Pancreas (tissue), 10 donors: Measurements from ENCODE around the gene PDLIM5. TPM values are rescaled to one million over a fixed set of nuclear protein-coding genes. Genes with fewer than 3 reads are reported as not detected.

ENCODE experiments used
- ATAC-seq, 4 donors: fragments of 200-7000 bp; cut with Tn5 transposase; one replicate each; pipeline versions ENCODE4 v1.8.0 to v1.9.1; 2020; ENCODE audit warnings: mild to moderate bottlenecking in 4 of 4, moderate library complexity in 4 of 4
- DNase-seq, 6 donors: peaks; one replicate each; pipeline ENCODE4 v3.0.0-alpha.2; 2020
- FAIRE-seq: peaks from 2 replicates; lab custom pipeline; 2012; peaks lifted over from hg19 to GRCh38; lab: Jason Lieb, UNC
- H3K27ac ChIP-seq, 4 donors: fragments of 200-600 bp; sonication (generic); 1 replicate in 3 of 4; 2 replicates in 1 of 4; pipeline versions ENCODE4 v1.5.0 to v1.8.0; 2020
- H3K27me3 ChIP-seq, 4 donors: fragments of 200-600 bp; one replicate each; pipeline ENCODE4 v1.8.0; 2021
- H3K36me3 ChIP-seq, 3 donors: fragments of 200-600 bp; sonication (generic) in 1 of 3; one replicate each; pipeline versions ENCODE4 v1.5.0 to v1.8.0; 2020 to 2021
- H3K4me1 ChIP-seq, 3 donors: fragments of 200-600 bp; one replicate each; pipeline ENCODE4 v1.8.0; 2021
- H3K4me3 ChIP-seq, 4 donors: fragments of 200-600 bp; sonication (generic) in 2 of 4; one replicate each; pipeline versions ENCODE4 v1.5.0 to v1.8.0; 2020 to 2021
- H3K9me3 ChIP-seq, 4 donors: fragments of 200-600 bp; one replicate each; pipeline ENCODE4 v1.8.0; 2021
- WGBS, 2 donors: extraction: QIAGEN DNeasy Blood & Tissue Kit; methylation state at CpG; one replicate each; pipeline ENCODE4 v1.1.7; 2013; 5-methylcytosine and 5-hydroxymethylcytosine counted together
- intact Hi-C, 3 donors: fragments of 100-400 bp; cut with DNase I; formaldehyde crosslinking; loops; one replicate each; pipeline versions ENCODE4 v1.11.1 to v1.14.2; 2022
- polyA plus RNA-seq, 2 donors: library from polyadenylated mRNA; stranded (reverse); fragments of 200-250 nt; gene quantifications; one replicate each; pipeline ENCODE4 v1.2.3, GENCODE V29; 2013
- total RNA-seq, 6 donors: library from RNA; stranded (reverse); fragmentation: NEBNext Ultra II Directional in 4 of 6; extraction: Animal tissue kit (Norgen Biotek cat#: 25700) in 4 of 6; gene quantifications; one replicate each; pipeline versions ENCODE4 v1.2.1 to v1.2.4, GENCODE V29; 2021 to 2023
- TF ChIP-seq, protein P1 (sequence below), 4 donors: fragments of 200-600 bp; sonication (generic) in 3 of 4; IDR thresholded peaks; one replicate each; pipeline versions ENCODE4 v1.5.0 to v1.8.0; 2021; ENCODE audit warnings: antibody characterized with exemption in 4 of 4
- donor health status: healthy with polysubstance abuse.
- donor health status: DM: no; HTN: no; CAD: no; lungs with moderate emphysema.
- donor health status: DM: no; HTN: no; CAD: no.
- donor health status: control.
- donor health status: control.
- donor health status: Bipolar disorder and iron deficiency.
- donor health status: DM: yes; HTN: yes; CAD: no.
- donor health status: DM: no; HTN: no; CAD: no.
- donor health status: DM: no; HTN: no; CAD: no.
- donor health status: DM: yes; HTN: yes; CAD: no.

Gene PDLIM5
- total and polyA plus RNA-seq, 8 donors, result 13.2 to 99.0 (median 49.8) TPM

DNA sequence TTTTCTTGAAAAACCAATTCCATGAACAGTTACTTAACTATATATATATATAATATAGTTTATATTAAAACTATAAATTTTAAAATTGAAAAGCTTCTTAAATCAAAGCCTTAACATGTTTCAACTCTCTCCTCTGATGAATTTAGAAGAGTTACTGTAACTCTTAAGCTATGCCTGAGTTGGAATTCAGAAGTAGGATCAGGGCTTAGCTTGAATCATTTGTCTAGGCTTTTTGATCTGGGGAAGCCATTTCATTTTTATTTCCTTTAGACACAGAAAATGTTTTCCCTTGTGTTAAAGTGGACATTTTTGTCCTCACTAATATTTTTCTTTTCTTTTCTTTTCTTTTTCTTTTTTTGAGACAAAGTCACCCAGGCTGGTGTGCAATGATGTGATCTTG lies 40.4 kb upstream of the PDLIM5 start:
- no peak for FAIRE-seq
- Histone ChIP-seq H3K4me1 (peaks cover 0 to 9% (median 0%) of the 10 kb centered on the region in 3 donors), H3K9me3 (no peaks in the 10 kb centered on the region), H3K4me3 (no peak overlapping the region), H3K36me3 (no peaks in the 10 kb centered on the region), H3K27me3 (no peaks in the 10 kb centered on the region), H3K27ac (no peak overlapping the region)
- no peak for DNase-seq
- ATAC-seq, result no peak
- TF ChIP-seq, protein P1, sequence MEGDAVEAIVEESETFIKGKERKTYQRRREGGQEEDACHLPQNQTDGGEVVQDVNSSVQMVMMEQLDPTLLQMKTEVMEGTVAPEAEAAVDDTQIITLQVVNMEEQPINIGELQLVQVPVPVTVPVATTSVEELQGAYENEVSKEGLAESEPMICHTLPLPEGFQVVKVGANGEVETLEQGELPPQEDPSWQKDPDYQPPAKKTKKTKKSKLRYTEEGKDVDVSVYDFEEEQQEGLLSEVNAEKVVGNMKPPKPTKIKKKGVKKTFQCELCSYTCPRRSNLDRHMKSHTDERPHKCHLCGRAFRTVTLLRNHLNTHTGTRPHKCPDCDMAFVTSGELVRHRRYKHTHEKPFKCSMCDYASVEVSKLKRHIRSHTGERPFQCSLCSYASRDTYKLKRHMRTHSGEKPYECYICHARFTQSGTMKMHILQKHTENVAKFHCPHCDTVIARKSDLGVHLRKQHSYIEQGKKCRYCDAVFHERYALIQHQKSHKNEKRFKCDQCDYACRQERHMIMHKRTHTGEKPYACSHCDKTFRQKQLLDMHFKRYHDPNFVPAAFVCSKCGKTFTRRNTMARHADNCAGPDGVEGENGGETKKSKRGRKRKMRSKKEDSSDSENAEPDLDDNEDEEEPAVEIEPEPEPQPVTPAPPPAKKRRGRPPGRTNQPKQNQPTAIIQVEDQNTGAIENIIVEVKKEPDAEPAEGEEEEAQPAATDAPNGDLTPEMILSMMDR (IDR thresholded peaks at IDR 0.05), result no peak
- intact Hi-C loops, result no loop called here

DNA sequence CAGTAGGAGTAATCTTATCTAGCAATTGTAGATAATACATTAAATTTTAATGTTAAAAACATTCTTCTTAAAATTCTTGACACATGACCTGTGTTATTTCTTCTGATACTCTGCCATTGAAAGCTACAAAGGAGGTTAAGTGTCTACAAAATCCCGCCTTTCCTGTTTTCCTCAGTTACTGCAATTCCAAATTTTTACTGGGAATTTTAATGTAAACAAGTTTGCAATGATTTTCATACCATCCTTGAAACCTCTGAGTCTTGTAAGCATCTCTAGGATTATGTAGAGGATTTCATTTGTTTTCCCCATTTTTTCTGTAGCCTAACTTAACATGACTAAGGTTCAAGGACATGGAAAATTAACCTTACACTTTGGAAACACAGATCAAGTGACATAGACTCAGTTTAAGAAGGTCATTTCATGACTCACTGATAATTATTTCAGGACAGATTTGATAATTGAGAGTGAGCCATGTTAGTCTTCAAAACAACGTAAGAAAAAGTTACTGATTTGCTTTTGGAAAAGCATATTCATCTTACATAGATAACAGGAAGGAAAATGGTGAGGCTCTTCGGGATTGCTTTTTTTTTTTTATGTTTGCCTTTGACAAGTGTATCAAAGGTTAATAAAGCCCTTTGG lies 39.6 kb upstream of the PDLIM5 start:
- intact Hi-C loops, result no loop called here
- TF ChIP-seq, protein P1 (IDR thresholded peaks at IDR 0.05), result no peak
- Histone ChIP-seq H3K27me3 (no peaks in the 10 kb centered on the region), H3K4me1 (peaks cover 0 to 7% (median 0%) of the 10 kb centered on the region in 3 donors), H3K27ac (no peak overlapping the region), H3K36me3 (no peaks in the 10 kb centered on the region), H3K9me3 (no peaks in the 10 kb centered on the region), H3K4me3 (no peak overlapping the region)
- FAIRE-seq (no peak), ATAC-seq (peak; percentile 12 to 54 (median 28)), DNase-seq (no peak)
- 35 to 36% methylated on average over 3 of the region's 3 CpGs for WGBS, 2 donors

DNA sequence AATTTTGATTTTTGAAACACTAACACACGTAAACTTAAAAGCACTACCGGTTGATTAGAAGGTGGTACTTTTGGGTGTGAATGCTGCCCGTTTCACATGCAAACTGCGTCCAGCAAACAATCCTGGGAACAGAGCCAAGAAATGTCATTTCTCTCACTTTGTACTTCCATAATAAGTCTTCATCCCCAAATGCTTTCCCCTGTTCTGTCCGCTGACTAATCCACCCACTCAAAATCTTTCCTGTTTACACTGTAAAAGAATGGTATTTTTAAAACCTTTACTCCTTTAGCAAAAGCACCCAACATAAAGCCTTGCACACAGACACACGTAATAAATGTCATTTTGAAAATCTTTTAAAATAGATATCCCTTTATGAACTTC lies 39.1 kb upstream of the PDLIM5 start:
- peak in 1 of 6 donors; percentile 18 for DNase-seq
- no peak overlapping the region for H3K27ac ChIP-seq
- WGBS, 2 donors, result 6 to 7% methylated on average over 6 of the region's 6 CpGs

DNA sequence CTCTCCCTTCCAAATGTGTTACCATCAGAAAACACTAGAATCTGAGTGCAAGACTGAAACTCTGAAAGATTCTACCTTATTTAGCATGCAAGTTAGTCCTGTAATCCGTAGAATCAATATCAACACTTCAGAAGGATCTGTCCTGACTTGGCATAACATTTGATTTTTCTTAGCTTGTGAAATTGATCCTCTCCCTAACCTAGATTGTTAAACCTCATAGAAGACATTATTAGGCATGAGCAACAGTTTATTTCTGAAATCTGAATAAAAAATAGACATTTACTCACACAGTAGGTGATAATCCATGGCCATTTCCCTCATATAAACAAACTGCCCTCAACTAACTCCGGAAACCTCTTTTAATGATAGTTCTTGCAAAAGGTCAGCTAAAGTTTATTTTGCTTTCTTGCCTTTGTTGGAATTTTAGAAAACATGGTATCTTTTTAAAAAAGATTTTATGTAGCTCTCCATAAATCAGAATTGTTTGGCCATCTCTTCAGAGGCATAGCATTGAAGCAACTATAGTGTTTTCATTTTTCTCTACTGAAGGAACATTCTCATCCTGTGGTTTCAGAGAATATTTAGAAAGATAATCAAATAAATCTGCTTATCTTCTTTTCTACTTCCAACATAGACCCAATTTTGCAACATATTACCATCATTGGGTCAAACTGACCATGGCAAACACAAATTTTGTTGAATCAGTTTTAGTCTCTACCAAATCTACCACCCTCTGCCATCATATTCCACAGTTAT lies 38.5 kb upstream of the PDLIM5 start:
- Histone ChIP-seq H3K27ac (no peak overlapping the region), H3K27me3 (no peaks in the 10 kb centered on the region), H3K4me1 (peaks cover 0 to 7% (median 0%) of the 10 kb centered on the region in 3 donors), H3K4me3 (no peak overlapping the region), H3K36me3 (no peaks in the 10 kb centered on the region), H3K9me3 (no peaks in the 10 kb centered on the region)
- DNase-seq (no peak), FAIRE-seq (no peak), ATAC-seq (no peak)
- intact Hi-C loops, result no loop called here
- 65 to 71% methylated on average over 2 of the region's 2 CpGs for WGBS, 2 donors
- TF ChIP-seq, protein P1 (IDR thresholded peaks at IDR 0.05), result no peak

More for the DNA sequence above, 39.1 kb upstream of the PDLIM5 start:
- Histone ChIP-seq H3K36me3 (no peaks in the 10 kb centered on the region), H3K27me3 (no peaks in the 10 kb centered on the region), H3K4me1 (peaks cover 0 to 7% (median 0%) of the 10 kb centered on the region in 3 donors), H3K9me3 (no peaks in the 10 kb centered on the region), H3K4me3 (no peak overlapping the region)
- TF ChIP-seq, protein P1 (IDR thresholded peaks at IDR 0.05), result no peak
- intact Hi-C loops, result no loop called here
- FAIRE-seq, result no peak
- peak; percentile 17 to 73 (median 52) for ATAC-seq

DNA sequence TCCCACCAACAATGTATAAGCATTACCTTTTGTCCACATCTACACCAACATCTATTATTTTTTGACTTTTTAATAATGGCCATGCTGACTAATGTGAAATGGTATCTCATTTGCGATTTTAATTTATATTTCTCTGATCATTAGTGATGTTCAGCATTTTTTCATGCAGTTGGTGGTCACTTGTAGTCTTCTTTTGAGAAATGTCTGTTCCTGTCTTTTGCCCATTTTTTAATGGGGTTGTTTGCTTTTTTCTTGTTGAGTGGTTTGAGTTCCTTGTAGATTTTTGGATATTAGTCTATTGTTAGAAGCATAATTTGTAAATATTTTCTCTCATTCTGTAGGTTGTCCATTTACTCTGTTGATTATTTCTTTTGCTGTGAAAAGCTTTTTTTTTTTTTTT lies 36.8 kb upstream of the PDLIM5 start:
- peaks cover 0 to 11% (median 0%) of the 10 kb centered on the region in 3 donors for H3K4me1 ChIP-seq
- ATAC-seq (no peak), FAIRE-seq (no peak), DNase-seq (no peak)
- no peaks in the 10 kb centered on the region for H3K9me3 ChIP-seq
- TF ChIP-seq, protein P1 (IDR thresholded peaks at IDR 0.05), result no peak
- no peak overlapping the region for H3K27ac ChIP-seq
- no peaks in the 10 kb centered on the region for H3K36me3 ChIP-seq
- intact Hi-C loops, result no loop called here
- H3K4me3 ChIP-seq, result no peak overlapping the region
- H3K27me3 ChIP-seq, result no peaks in the 10 kb centered on the region
- WGBS, 2 donors, result 97 to 99% methylated on average over 1 of the region's 1 CpG
